GM18520 (cell line): ENCODE data around the gene CEP126.

Source experiments
- ATAC-seq: cut with Tn5 transposase; IDR thresholded peaks from one replicate; pipeline ENCODE4 v1.9.1; 2021; ENCODE audit not compliant: unreplicated experiment

CEP126 gene

GRCh38 chr11:101914738-101915426 lies at the start of gene CEP126:
Gene CEP126, plus strand, starts transcription at chr11:101915010. Its CDS starts 275 bp downstream, at chr11:101915285.
- peak; percentile 99 for ATAC-seq

- no peak for ATAC-seq
These were observed 48.0 kb upstream of the CEP126 start for GRCh38 chr11:101866619-101867491.

GRCh38 chr11:101867951-101868350 lies 46.9 kb upstream of the CEP126 start:
- no peak for ATAC-seq

GRCh38 chr11:101870510-101870909 lies 44.3 kb upstream of the CEP126 start:
- ATAC-seq = no peak

GRCh38 chr11:101872171-101872882 lies 42.5 kb upstream of the CEP126 start:
- ATAC-seq = no peak

- no peak for ATAC-seq
These were observed 34.6 kb upstream of the CEP126 start for GRCh38 chr11:101880222-101880621.

GRCh38 chr11:101881586-101881985 lies 33.2 kb upstream of the CEP126 start:
- no peak for ATAC-seq

GRCh38 chr11:101885631-101886030 lies 29.2 kb upstream of the CEP126 start:
- no peak for ATAC-seq

- ATAC-seq = no peak
These were observed 25.0 kb upstream of the CEP126 start for GRCh38 chr11:101889767-101890166.

- ATAC-seq = no peak
These were observed 20.3 kb upstream of the CEP126 start for GRCh38 chr11:101894505-101894904.

- ATAC-seq = no peak
These were observed 7.0 kb upstream of the CEP126 start for GRCh38 chr11:101907815-101908214.

- no peak for ATAC-seq
These were observed 5.7 kb upstream of the CEP126 start for GRCh38 chr11:101909087-101909486.

GRCh38 chr11:101912823-101913284 lies 2.0 kb upstream of the CEP126 start:
- no peak for ATAC-seq

- ATAC-seq = no peak
These were observed 1.2 kb upstream of the CEP126 start for GRCh38 chr11:101913656-101914055.

GRCh38 chr11:101914341-101914737 lies 471 bp upstream of the CEP126 start:
- ATAC-seq = no peak

- ATAC-seq = peak; percentile 23
These were observed 1.0 kb downstream of the CEP126 start for GRCh38 chr11:101915791-101916291.

- ATAC-seq = no peak
These were observed 1.6 kb downstream of the CEP126 start, which contains the start of gene ANGPTL5 for GRCh38 chr11:101916422-101916821. Gene ANGPTL5, minus strand, starts transcription at chr11:101916522. Its CDS starts 8,613 bp downstream, at chr11:101907909.

GRCh38 chr11:101917226-101917625 lies 2.4 kb downstream of the CEP126 start:
- no peak for ATAC-seq

GRCh38 chr11:101920992-101921391 lies 6.2 kb downstream of the CEP126 start:
- no peak for ATAC-seq

GRCh38 chr11:101923554-101923953 lies 8.7 kb downstream of the CEP126 start:
- ATAC-seq = no peak

- ATAC-seq = no peak
These were observed 14.6 kb downstream of the CEP126 start for GRCh38 chr11:101929294-101929915.
